Activated CD4-positive, alpha-beta T cell treated with anti-CD3 and anti-CD28 coated beads for 4 hours (primary cell): ENCODE measurements around the gene SLC22A3.
"Not testable (repeated sequence)": the region's sequence is repeated elsewhere in the genome, so short reads cannot be mapped to it uniquely, and the experiment has no call there.

Source experiments
- DNase-seq, 2 donors: peaks; one replicate each; pipeline ENCODE4 v3.0.0-alpha.2; 2020

Gene SLC22A3

DNA sequence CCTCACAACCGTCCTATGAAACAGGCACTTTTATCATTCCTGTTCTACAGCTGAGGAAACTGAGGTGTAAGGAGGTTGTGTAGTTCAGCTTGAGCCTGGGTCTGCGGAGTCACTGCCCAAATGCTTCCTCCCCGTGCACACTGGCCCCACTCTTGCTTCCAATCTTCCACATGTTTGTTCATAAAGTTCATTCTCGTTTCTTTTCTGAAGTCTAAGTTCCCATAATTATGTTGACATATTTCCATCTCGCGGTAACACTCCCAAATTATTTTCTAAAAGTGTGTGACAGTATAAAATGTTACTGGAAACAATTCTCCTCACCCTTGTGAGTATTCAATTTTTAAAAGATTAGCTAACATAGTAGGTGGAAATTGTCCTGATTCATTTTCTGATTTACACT lies 106.9 kb downstream of the SLC22A3 start:
- no peak for DNase-seq

DNA sequence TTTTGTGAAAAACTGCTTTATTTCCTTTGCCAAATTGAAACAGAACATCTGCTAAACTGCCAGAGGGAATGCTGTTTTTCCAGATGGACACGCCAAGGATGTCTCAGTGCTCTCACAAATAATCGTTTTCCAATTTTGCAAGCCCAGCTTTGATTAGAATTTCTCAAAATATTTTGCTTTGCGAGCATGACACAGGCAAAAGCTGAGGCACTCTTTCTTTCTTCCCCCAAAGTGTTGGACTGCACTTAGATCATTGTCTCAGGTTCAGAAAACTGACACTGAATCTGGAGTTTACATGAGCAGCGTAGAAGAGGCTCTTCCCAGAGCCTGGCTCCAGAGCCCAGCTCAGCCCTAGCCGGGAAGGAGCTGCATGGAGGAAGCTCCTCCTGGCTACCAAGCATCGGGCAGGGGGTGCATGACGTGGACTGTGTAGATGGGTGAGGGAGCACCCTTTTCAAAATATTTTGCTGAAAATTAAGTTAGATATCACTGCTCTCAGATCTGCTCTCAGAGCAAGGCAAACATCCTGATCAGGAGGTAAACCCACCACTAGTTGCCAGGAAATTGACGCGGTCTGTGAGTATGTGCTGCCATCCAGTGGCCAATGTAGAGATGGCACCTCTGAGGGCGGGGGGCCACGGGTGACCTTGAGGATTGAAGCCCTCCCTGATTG lies 107.5 kb downstream of the SLC22A3 start:
- peak; percentile 65 to 70 for DNase-seq

DNA sequence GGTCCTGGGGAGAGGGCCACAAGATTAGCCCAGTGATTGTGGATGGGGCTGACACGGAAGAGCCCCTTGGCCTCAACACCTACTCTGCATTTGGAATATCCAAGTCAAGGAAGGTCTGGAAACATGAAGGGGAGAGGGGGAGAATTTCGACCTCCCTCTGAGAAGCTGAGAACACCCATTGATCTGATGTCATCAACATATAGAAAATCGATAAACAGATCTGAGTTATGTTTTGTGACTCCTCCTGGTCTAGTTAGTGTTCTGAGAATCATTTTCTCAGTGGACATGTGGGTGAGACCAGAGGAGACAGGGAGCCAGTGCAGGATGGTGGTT lies 108.0 kb downstream of the SLC22A3 start:
- no peak for DNase-seq

DNA sequence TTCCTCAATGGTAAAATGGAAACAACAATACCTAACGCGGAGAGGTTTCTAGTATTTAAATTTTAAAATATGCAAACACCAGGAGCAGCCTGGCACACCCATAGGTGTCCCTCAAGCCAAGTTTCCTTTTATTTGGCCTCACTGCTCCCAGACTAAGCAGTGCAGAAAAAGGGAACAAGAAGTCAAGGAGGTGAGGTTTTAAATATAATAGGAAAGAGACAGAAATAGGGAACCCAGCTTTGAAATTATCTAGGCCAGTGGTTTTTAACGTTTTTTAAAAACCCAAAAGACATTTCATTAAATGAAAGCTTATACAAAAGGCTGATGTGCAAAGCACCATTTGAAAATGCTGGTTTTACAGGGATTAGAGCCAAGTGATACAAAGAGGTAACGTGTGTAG lies 109.6 kb downstream of the SLC22A3 start:
- no peak for DNase-seq

DNA sequence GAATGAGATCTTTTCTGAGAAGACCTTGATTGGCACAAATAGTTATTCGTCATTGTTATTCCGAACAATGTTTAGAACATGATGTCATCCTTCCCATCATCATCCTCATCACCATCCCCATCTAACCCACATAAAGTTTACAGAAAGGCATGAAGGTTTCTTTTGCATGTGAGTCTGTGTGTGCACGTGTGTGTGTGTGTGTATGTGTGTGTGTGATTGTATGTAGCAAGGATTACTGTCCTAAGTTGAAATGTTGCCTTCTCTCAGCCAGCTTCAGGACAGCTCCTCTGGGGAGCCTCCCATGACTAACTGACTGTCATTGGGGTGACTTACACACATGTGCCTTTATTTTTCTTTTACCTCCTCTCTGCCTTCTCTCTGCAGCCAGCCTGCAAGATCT lies 113.5 kb downstream of the SLC22A3 start:
- peak in 1 of 2 donors; percentile 24 for DNase-seq

DNA sequence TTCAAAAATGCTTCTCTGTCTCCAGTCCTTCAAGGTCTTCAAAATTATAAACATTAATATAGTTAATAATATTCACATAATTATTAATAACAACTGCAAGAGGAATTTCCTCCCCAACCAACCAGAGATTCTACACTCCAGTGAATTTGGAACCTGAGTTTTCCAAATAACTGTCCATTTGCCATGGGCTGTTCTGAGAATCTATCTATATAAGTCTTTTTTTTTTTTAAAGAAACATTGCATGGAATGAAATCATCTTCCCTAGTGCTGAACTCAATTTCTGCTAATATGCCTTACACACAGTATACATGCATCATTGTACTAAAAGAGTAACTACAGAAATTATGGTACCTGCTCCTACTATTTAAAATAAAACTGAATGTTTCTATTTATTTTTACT lies 113.9 kb downstream of the SLC22A3 start:
- DNase-seq = no peak

DNA sequence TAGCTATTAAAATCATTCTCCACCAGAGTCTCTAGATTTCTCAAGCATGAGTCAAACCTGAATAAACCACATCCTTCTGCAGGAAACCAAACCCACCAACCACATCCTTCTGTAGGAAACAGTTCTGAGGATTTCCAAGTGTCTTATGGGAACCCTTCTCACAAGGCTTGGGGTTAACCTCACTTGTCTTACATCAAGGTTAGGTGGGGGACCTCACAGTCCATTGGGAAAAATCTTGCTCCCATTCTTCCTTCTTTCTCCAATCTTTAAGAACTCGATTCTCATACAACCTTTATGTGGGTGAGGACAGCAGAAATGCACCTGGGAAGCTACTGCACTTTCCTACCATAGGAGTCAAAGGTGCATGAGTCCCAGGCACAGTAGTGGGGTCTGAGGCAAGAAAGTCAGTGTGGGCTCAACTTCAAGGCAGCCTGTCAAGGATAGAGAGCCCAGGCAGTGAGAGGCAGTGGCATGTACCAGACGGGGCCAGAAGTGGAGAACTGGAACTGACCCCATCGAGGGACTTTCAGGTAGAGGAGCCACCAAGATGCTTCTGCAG lies 114.5 kb downstream of the SLC22A3 start:
- DNase-seq = peak; percentile 43 to 45

DNA sequence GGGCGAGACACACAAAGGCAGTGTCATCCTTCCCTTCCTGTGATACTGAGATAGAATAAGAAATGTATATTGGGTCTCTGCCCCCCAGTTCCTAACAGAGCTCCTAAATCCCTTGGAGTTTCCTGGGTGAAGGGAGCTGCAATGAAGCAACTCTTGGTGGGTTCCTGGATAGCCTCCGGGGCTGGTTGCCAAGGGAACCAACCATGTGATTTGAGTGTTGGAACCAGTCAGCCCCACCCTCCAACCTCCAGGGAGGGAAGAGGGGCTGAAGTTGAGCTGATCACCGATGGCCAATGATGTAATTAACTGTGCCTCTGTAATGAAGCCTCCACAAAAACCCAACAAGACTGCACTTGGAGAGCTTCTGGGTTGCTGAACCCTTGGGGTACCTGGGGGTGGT lies 116.6 kb downstream of the SLC22A3 start:
- no peak for DNase-seq

DNA sequence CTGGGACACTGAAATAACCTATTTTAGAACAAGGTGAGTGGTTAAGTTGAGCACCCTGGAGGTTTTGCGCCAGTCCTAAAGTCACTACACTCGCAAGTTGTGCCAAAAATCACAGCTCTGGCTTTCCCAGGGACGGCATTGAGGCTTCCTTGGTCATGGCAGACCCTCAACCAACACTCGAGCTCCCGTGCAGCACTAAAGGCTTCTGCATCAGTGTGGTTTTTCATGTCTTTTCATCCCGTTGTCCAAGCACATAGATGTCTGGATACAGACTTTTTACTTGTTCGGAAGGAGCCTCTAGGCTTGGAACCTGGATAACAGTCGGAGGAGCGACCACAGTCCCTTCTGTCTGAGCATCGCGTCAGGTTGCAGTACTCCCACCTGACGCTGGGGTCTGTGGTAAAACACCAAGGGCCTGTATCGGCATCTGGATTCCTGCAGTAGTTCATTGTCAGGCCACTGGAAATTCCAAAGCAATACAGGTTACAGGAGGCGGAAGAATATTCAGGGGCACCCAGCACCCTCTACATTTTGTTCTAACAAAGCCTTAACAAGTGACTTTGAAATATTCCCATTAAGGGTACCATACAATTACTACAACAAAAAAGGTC lies 119.2 kb downstream of the SLC22A3 start:
- DNase-seq = not testable (repeated sequence)

DNA sequence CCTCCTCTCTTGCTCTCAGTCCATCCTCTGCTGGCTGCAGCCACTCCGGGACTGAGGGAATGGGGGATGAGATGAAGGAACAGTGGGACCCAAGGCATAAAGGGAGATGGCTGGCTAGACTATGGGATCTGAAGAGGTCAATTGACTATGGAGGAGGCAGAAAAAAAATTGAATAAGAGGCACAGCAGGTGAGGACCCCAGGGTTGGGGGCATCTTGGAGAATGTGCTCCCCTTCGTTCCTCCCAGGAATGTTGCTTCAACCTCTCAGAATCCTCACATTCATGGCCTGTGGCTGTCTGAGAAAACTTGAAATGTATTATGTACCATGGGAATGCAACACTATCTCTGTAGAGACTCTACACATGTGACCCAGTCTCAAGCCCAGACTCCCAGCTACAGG lies 121.0 kb downstream of the SLC22A3 start:
- no peak for DNase-seq

DNA sequence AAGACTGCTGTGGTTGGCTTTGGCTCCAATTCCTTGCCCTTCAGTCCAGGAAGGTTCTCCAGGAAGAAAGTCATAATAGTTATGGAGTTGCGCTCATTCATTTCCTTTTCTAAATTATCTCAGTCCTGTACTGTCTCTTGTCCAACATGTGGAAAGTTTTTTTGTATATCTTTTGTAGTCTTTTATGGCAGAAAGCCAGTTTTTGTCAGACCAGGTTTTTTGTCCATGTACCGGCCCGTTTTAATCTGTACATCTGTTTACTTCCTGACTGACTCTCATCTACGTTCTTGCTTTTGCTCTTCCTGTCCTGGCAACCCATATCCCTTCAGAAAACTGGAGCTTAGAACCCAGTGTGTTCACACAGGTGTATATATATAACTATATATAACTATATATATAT lies 127.9 kb downstream of the SLC22A3 start:
- not testable (repeated sequence) for DNase-seq

DNA sequence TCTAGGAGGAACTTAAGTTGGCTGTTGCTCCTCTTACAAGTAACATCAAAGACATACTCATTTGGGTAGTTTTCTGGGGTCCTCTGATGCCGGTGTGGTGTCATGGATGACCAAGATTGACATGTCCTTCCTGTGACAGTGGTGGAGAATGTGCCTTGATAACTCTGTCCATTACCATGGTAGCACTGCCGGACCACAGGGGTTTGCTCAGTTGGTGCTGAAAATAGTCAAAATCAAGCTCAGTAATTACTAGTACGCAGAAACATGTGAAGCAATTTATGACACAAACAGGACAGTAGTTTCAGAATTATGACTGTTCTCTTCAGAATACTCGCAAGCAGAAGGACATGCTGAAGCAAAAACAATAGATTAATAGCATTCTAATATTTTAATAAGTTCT lies 128.9 kb downstream of the SLC22A3 start:
- DNase-seq = not testable (repeated sequence)

DNA sequence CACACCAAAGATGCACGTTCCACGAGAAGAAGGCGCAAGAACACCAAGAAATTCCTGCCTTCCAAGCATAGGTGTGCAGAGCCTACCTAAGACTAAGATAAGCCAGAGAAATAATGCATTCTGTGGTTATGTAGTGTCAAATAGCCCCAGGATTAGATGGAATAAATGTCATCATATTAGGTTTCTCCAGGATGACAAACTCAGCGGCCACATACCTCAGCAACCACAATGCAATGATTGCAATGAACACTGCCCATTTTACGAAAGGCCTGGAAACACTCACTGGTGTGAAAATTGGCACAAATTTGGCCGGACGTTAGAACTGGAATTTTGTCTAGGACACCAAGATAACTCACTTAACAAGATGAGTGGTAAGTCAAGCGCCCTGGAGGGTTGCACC lies 129.7 kb downstream of the SLC22A3 start:
- DNase-seq = no peak

DNA sequence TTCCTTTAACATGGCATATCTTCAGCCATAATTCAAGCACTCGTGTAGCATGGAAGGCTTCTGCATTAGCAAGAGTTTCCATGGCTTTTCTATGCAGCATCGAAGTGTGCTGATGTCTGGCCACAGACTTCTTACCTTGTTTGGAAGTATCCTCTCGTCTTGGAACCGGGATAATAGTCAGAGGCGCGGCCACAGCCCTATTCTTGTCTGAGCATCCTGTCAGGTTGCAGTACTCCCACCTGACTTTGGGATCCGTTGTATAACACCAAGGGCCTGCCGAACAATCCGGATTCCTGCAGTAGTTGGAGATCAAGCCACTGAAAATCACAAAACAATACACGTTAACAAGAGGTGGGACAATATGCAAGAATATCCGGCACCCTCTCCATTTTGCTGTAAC lies 138.9 kb downstream of the SLC22A3 start:
- no peak for DNase-seq

DNA sequence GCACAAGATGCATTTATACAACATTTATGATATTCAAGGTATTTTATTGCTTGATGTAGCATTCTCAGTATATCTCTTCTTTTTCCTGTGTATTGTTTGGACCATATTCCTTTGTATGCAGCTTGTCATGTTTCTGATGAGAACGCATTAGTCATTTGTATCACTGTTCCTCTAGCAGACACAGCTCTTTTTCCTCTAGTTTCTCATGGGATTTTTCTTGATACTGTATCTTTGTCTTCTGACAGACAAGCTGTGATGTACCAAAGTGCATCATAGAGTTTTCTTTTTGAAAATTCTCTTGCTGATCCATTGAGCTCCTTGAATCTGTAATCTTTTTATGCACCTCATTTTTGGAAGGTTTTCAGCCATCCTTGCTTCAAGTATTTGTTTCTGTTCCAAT lies 140.9 kb downstream of the SLC22A3 start:
- no peak for DNase-seq

DNA sequence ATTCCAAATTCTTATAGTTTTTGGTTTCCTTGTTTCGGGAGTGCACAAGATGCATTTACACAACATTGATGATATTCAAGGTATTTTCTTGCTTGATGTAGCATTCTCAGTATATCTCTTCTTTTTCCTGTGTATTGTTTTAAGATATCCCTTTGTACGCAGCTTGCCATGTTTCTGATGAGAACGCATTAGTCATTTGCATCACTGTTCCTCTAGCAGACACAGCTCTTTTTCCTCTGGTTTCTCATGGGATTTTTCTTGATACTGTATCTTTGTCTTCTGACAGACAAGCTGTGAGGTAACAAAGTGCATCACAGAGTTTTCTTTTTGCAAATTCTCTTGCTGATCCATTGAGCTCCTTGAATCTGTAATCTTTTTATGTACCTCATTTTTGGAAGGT lies 146.4 kb downstream of the SLC22A3 start:
- no peak for DNase-seq

DNA sequence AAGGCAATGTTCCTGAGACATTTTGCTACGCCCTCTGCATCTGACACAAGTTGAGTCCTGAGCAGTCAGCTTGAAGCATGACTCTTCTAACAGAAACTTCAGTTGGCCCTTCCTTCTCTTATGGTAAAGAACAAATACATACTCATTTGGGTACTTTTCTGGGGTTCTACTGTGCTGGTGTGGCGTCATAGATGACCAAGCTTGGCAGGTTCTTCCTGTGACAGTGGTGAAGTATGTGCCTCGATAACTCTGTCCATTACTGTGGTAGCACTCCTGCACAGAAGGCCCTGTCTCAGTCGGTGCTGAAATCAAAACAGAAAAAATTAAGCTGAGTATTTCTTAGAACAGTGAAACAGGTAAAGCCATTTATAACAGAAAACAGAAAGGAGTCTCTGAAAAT lies 152.5 kb downstream of the SLC22A3 start:
- DNase-seq = no peak
